GM18498 (cell line): Measurements from ENCODE around the gene SH3RF3.

ENCODE experiments used
- ATAC-seq: cut with Tn5 transposase; IDR thresholded peaks from one replicate; pipeline ENCODE4 v1.9.1; 2021; ENCODE audit warnings: mild to moderate bottlenecking, moderate library complexity; ENCODE audit not compliant: unreplicated experiment

The SH3RF3 gene

DNA sequence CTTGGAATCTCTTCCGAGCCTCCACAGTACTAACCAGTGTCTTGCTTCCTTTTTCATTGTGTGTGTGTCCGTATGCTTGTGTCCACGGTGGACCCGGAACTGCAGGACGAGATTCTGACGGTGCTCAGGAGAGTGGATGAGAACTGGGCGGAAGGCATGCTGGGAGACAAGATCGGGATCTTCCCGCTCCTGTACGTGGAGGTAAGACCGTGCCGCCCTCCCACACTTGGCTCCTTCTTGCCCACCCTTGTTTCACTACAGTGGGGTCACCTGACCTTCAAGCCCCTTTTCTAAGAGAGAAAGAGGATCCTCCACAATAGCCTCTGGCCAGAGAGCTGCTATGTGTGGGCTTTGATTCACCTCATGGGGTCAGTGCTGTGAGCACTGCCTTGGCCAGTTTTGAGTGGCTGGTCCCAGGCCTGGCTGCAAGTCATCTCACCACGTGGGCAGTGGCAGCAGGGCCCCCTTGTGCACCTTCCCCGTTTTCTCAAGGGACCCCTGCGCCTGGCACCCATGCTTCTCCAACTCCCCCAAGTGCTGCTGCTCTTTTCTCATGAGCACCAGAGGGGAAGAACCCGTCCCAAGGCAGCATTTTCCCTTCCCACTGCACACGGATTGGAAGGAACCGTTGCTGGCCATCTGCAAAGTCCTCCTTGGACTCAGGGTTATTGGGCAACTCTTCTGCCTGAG is 242.6 kb downstream of the SH3RF3 start:
- no peak for ATAC-seq

DNA sequence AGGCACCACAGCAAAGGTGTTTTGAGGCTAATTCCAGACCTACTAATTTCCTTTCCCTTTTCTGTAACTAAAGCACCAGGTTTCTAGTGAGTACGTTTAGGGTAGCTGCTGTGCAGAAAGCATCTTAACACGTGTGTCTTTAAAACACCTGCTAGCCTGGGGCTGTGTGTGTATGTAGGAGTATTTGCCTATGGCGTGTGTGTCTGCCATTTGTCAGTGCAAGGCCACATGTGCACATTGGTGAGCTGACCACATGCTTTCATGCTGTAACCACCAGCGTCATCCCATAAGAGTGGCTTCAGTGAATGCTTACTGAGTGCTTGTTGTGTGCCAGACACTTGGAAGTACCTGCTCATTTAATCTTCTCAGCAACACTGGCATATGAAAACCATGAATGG is 243.2 kb downstream of the SH3RF3 start:
- no peak for ATAC-seq

DNA sequence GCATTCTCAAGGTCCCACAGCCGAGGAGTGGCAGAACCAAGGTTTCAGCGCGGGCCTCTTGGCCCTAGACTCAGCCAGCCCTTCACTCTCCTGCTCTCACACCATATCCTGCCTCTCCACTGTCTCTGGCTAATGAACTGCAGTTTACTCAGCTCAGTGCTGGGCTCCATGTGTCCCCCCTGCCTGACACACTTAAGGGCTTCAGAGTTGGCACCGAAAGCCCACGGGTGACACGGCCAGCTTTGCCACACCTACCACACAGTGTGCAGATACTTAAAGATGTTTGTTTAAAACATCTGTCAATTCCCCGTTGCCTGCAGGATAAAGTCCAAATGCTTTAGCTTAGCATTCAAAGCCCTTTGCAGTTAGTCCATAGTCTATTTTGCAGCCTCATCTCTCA is 243.6 kb downstream of the SH3RF3 start:
- ATAC-seq: no peak

DNA sequence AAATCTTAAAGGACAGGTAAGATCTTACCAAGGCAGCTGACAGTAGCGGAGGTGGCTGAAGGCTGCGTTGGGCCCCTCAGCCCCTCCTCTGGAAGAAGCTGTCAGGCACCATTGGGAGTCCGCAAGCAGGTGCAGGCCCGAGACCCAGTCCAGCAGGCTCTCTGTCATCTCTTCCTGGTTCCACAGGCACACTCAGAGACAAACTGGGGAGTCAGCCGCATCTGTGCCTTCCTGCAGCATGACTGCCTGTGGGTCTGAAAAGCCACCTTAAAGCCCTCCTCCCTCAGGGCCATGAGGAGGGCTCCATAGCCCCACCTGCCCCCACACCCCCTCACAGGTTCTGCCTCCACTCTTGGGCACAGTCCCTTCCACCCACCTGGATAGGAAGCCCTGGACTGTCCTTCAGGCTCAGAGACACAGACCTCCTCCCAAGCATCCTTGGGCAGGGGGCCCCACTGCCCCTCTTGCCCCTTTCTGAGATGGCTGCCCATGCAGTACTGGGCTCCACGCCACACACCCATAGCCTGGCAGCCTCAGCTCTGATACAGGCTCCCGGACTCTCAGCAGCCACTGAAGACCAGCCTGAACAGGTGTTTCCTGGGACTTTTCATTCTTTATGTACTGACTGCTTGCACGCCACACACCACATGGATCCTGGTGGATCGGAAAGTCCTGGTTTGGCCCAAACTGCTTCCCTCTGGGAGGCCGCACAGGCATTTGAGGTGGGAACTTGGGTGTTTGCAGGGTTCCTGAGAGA is 245.0 kb downstream of the SH3RF3 start:
- no peak for ATAC-seq

DNA sequence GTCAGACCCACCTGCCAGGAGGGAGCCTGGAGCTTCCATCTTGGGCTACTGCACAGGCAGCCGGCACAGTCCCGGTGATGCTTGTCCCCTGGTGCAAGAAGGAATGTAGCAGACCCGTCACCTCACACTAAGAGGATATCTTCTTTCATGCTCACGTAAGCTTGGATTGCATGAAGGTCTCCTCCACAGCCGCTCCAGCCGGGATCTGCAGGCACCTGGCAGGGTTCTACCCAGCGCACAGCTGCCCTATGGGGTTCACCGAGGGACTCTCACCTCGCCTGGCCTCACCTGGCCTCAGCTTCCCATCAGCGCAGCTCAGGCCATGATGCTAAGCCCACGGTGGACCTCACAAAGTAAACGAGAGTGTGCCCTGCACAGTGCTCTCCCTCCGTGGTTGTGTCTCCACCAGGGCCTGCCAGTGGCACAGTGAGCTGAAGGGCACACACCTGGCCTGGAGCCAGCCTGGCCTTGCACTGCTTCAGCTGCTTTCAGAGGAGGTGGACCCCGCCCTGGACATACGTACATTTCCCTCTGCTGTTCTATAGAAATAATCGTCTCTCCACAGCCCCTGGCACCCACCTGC is 245.6 kb downstream of the SH3RF3 start:
- ATAC-seq: no peak

DNA sequence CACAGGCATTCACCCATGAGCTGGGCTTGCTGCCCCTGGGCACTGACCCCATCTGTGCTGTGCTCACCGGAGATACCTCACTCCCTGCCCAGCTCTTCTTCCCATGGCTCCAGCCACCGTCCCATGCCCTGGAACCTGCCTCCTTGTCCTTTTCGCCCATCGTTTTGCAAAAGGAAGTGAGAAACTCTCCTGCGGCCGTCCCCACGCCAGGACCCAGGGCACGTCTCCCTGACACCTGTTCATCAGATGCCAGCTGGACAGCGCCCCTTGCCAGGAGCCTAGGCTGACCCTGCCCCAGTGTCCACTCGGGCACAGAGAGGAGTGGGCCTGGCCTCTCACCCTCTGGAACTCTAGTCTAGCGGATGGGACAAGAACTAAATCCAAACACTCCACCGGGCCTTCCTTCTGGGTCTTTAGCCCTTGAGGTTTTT is 246.1 kb downstream of the SH3RF3 start:
- no peak for ATAC-seq

DNA sequence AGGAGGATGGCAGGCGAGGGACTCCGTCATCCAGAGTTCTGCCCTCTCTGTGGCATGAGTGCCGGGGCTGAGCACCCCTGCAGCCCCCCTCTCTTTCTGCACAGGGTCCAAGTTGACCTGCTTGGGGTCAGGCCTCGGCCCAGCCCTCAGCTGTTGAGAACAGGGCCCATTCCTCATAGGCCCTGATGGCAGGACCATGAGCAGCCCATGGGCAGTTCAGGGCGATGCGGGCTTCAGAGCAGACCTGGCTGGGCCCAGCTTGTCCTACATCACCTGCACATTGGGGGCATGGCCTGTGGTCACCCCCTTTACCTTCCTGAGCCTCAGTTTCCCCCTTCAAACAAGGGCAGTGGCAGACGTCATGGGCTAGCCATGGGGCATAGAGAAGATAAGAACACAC is 246.7 kb downstream of the SH3RF3 start:
- ATAC-seq: no peak

DNA sequence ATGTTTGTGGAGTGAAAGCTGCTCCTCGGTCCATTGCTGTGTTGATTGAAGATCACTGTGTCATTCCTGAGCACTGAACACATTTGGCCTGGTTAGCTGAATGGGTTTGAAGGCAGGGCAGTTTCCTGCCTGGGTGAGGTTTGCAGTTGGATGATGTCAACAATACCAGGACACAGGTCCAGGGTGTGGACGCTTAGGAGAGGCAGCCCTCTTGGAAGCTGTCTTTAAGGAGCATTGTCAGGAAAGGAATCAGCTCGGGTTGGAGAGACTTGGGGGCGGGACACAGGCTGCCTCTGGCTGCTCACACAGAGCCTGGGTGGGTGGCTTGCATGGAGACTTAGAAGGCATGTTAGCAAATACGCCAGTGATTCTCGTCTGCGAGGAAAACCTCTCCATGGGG is 247.1 kb downstream of the SH3RF3 start:
- ATAC-seq: no peak

DNA sequence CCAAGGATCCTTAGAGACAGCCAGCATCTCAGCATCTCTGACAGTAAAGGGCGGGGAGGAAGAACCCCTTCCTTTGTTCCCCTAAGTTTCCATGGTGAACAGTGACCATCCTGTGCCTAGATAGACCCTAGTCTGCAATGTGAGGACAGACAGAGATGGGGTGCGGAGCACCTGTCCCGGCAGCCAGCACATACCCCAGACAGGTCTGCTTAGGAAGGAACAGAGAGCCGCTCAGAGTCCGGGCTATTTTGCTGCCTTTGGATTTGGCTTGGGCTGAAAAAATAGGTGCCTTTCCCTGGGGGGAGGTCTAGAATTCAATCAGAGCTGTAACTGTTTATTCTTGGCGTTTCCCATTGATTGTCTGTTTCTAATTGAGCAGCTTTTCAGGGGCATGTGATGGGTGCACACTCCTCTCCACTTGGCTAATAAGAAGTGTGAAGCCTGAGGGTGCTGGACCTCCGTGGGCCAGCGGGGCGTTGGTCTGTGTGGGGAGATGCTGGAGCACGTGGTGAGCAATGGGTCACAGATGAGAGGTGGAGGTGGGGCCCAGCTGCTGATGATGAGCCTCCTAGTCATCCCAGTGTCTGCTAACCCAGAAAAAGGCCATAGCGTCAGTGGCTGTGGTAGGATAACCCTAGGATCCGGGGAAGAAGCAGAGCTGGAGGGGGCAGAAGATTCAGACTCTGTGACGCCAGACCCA is 247.9 kb downstream of the SH3RF3 start:
- ATAC-seq: no peak

DNA sequence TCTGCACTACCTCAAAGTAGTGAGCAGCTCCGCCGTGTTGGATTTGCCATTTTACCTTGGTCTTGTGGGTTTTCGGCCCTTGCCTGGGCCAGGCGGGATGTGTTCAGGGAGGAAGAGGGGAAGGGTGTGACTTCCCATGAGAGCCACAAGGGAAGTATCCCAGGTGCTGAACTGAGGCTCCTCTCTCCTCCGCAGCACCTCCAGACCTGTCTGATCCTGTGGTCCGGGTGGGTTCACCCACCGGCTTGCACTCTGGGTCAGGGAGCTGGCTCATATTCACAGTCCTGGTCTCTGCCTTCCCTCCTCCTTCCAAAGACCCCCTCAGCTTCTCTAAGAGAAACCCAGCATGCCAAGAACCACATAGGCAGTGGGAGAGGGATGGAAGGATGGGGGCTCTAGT is 249.0 kb downstream of the SH3RF3 start:
- no peak for ATAC-seq

DNA sequence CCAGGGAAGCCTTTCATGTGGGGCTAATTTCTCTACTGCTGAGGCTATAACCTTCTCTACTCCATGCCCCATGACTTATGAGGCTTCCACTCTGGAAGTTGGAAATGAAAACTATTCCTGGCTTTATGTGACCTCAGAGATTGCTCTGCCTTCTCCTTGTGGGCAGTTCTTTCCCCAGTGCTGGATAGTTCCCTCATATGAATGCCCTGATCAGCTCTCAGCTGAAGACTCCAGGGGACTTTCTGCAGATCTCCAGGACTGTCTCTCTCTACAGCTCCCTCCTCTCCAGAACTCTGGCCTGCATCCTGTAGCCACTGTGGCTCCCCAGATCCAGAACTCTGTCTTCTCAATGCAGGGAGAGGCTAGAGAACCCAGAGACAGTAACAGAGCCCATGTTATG is 249.7 kb downstream of the SH3RF3 start:
- ATAC-seq: no peak

DNA sequence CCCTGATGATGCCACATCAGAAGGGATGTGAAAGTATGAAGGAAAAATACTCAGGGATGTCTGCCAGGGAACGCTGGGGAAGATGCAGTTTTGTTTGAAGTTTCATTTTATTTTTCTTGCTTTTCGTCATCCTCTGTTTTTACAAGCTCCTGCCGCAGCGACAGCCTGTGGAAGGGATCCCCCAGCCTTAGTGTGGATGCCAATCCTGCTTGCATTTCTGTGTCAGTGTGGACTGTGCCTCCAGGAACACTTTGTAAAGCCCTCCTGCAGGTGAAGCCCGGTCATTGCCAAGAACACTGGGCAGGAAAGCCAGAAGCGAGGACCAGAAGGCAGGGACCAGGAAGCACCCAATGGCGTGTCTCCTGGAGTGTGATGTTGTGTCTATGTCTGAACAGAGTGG is 250.5 kb downstream of the SH3RF3 start:
- no peak for ATAC-seq

DNA sequence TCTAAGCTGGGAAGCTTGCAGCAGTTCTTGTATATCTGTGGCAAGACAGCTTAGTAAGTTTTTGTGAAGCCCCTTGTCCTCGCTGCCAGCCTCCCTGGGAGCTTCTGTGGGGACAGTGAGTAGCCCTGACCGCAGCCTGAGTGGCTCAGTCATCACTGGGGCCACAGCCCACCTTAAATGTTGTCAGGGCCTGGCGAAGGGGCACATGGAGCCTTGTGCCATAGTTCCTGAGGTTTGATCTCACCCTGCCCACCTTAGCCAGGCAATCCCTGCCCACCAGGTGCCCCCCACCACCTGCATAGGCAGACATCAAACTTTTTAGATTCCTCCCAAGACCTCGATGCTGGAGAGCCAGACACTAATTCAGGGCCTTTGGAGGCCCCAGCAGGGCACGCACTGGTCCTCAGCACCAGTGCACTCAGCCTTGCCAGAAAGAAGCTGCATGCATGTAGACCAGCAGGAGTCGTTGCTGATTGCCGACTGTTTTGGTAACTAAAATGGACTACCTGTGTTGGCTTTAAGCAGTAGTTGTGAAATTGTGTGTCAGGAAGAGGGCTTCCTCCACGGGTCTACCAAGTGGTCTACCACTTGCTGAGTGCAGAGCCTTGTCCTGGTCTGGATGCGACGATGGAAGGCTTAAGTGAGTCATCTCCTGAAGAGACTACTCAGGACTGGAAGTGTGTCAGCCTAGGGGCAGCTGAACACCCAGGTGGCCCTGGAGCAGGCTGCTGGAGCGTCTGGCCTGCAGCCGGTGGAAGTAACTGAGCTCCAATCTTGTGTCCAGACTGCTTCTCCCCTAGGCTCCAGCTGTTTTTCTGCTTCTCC is 251.7 kb downstream of the SH3RF3 start:
- no peak for ATAC-seq

DNA sequence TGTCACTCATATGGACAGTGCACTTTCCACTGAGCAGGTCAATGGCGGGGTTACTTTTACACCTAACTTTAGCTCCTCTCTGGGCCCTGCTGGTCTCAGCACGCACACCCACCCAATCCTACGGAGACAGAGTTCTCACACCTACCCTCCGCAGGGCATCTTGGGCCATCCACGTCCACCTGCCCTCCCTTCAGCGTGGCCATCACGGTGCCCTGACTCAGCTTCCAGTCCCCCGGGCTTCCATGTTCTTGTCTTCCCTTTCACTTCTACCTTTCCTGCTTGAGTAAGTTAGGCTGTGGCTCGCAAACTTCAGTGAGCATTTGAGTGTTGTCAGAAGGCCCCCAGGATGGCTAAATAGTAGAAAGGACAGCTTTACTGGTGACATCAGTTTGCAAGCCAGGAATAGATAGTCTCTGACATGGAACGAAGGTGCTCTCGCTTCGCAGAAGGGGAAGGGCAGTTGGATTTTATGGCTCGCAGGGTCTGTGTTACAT is 252.4 kb downstream of the SH3RF3 start:
- no peak for ATAC-seq

DNA sequence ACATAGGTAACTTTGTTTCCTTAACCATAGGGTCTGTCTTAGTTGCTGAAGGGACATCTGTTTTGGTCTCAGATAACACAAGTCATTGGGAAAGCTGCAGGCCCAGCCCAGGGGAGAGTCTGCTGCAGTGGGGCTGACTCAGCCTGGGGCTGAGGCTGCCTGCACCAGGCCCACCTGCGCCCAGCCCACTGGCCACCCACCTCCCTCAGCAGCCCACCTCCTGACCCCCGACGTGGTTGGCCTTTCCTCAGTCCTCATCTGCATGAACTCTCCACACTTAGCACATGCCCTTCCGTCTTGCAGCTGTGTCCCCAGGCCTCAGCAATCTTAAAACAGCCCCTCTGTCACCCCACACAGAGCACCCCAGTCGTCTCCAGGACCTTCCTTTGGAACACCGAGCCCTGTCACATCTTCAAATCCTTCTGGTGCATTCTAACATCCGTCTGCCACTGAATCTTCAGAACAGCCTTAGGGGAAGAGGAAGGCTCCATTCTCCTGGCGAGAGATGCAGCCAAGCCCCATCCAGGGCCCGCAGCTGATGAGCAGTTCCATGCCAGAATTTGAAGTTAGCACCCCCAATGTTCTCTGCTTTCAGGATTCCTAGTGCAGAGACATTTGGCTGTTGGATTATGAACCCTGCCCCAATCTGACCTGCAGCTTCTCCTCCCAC is 253.4 kb downstream of the SH3RF3 start:
- ATAC-seq: no peak

DNA sequence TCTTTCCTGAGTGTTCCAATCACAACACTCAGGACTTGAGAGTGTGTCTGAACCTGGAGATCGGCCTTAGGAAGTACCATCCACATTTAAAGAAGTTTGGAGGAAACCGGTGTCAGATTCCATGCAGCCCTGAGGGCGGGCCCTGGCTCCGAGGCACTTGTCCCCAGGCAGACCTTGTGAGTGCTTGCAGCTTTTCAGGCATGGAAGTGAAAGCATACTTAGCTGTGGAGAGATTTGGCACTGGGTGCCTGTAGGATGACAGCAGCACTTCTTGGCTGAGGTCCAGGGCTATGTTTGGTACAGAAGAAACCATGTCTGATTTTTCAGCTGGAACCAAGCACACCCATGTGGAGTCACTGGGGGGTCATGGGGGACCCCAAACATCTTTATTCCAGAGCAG is 253.9 kb downstream of the SH3RF3 start:
- no peak for ATAC-seq

DNA sequence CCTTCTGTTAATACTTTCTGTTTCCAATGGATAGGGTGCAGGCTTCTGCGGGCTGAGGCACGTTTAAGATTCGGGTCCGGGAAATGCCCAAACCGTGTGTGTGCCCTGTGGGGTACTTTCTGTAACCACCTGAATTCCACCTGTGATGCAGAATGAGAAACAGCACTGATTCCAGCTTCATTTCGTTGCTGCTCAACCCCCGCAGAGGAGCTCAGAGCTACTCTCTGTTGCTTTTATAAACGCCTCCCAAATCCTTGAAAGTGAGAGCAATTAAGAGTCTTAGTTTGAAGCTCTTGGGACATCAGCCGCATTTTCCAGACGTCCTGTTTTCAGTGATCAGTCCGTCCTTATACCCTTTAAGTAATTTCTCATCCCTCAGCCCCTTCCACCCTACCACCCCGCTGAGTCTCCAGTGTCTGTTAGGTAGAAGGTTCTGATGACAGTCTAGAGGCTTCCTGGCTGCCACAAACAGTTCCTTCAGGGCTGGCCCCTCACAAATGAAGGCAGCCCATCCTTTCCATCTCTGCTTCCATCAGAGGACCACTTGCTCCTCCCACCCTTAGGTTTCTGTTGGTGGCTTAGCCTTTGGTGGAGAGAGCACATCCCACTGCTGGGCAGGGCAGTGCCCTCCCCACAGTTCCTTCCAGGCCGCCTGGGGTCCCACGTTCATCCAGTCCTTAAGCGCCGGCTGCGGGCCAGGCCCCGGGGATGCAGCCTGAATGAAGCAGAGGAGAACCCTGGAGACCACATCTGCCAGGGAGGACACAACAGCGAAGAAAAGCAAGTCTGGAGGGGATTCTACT is 254.7 kb downstream of the SH3RF3 start:
- no peak for ATAC-seq

DNA sequence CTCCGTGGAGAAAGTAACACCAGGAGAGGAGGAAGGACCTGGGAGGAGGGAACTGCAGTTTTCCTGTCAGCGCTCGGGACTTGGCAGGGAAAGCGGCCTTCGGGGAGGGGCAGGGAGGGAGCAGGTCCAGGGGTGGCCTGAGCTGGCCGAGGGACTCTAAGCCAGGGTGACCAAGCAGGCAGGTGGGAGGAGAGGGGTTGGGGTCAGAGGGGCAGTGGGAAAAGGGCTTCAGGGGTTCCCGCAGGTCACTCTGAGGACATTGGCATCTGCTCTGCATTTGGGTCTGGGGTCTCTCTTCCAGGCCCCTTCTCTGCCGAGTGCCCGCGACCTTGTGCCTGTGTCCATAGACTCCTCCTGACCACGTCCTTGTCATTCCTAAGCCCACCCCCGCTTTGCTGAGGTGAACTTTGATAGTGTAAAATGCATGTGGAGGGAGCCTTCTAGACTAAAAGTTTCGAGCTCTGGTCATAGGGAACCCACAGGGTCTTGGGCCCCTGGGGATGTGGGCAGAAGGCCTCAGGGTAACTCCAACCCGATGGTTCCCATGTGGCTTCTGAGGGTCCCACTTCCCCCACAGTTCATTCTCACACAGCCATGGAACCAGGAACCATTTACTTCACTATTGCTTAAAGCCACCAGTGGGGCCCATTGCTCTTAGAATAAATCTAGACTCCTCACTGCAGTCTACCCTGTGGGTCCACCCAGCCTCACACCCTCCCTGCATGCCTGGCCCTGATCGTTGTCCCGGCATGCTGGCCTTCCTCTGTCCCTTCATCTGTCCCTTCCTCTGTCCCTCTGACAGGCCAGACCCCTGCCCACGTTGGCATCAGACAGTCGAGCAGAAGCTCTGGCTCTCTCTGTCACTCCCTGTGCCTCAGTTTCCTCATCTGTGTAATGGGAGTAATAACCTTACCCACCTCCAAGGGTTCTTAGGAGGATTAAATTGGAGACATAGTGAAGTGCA is 255.6 kb downstream of the SH3RF3 start:
- ATAC-seq: no peak
